ENCODE data around the gene SLC2A11.

SLC2A11 gene

GRCh38 chr22:23841736-23842445 is 15.8 kb upstream of the SLC2A11 start:
- Histone ChIP-seq H3K4me1 (ENCODE audit: control insufficient read depth in 2 of 2, insufficient read depth in 1 of 2, low read depth in 1 of 2, low read length in 2 of 2) (peaks cover 21 to 28% of the 10 kb centered on the region in 2 donors), H2AK5ac (ENCODE audit: low read depth, low read length) (peak overlapping the region; percentile 53)

GRCh38 chr22:23842599-23842998 is 15.1 kb upstream of the SLC2A11 start:
- Histone ChIP-seq H3K36me3 (replicated peaks in 1 of 2; ENCODE audit: control insufficient read depth in 2 of 2, insufficient read depth in 2 of 2, low read length in 2 of 2) (no peaks in the 10 kb centered on the region), H3K79me1 (ENCODE audit: low read depth, low read length) (no peaks in the 10 kb centered on the region), H3K14ac (ENCODE audit: low read length) (no peak overlapping the region), H3K4me2 (ENCODE audit: insufficient read depth, low read length, poor library complexity, severe bottlenecking) (no peak overlapping the region), H3K27ac (replicated peaks; ENCODE audit: low read length) (no peak overlapping the region), H2AFZ (ENCODE audit: low read length) (peak overlapping the region; percentile 81), H4K8ac (ENCODE audit: low read depth, low read length) (no peak overlapping the region), H3K27me3 (ENCODE audit: control insufficient read depth in 3 of 3, insufficient read depth in 3 of 3, low read depth in 1 of 3, low read length in 3 of 3) (peaks cover 0 to 3% (median 0%) of the 10 kb centered on the region in 3 experiments), H3K9me3 (replicated peaks in 1 of 2; ENCODE audit: control insufficient read depth in 2 of 2, insufficient read depth in 1 of 2, low read depth in 1 of 2, low read length in 2 of 2) (peaks cover 0 to 2% of the 10 kb centered on the region in 2 donors), H2BK12ac (ENCODE audit: low read length) (peak overlapping the region; percentile 2), H3K23ac (ENCODE audit: low read depth, low read length, poor library complexity) (no peak overlapping the region), H3K4me1 (ENCODE audit: control insufficient read depth in 2 of 2, insufficient read depth in 1 of 2, low read depth in 1 of 2, low read length in 2 of 2) (peaks cover 21 to 29% of the 10 kb centered on the region in 2 donors), H3K4ac (ENCODE audit: low read length) (no peak overlapping the region), H3K18ac (ENCODE audit: low read length) (peak overlapping the region; percentile 83), H3K4me3 (ENCODE audit: low read length in 2 of 2) (no peak overlapping the region), H2BK120ac (ENCODE audit: low read depth, low read length) (no peak overlapping the region), H4K91ac (ENCODE audit: low read depth, low read length, poor library complexity) (no peak overlapping the region), H2AK5ac (ENCODE audit: low read depth, low read length) (peak overlapping the region; percentile 53), H2BK15ac (ENCODE audit: low read length) (peak overlapping the region; percentile 69), H3K9ac (ENCODE audit: low read depth, low read length, poor library complexity) (no peak overlapping the region), H2BK5ac (ENCODE audit: low read length) (no peak overlapping the region)
- no peak for DNase-seq (ENCODE audit: low spot score)
- WGBS, 2 donors (ENCODE audit: extremely low coverage in 2 of 2, insufficient read length in 2 of 2, insufficient replicate concordance in 1 of 2) = no CpG with 5 or more reads among the region's 4 CpGs

More at GRCh38 chr22:23841736-23842445, 15.8 kb upstream of the SLC2A11 start:
- Histone ChIP-seq H3K27me3 (ENCODE audit: control insufficient read depth in 3 of 3, insufficient read depth in 3 of 3, low read depth in 1 of 3, low read length in 3 of 3) (peaks cover 0 to 3% (median 0%) of the 10 kb centered on the region in 3 experiments), H4K91ac (ENCODE audit: low read depth, low read length, poor library complexity) (no peak overlapping the region), H3K9me3 (replicated peaks in 1 of 2; ENCODE audit: control insufficient read depth in 2 of 2, insufficient read depth in 1 of 2, low read depth in 1 of 2, low read length in 2 of 2) (peaks cover 0 to 2% of the 10 kb centered on the region in 2 donors), H4K8ac (ENCODE audit: low read depth, low read length) (no peak overlapping the region), H2BK5ac (ENCODE audit: low read length) (no peak overlapping the region), H2AFZ (ENCODE audit: low read length) (peak overlapping the region; percentile 81), H3K4me2 (ENCODE audit: insufficient read depth, low read length, poor library complexity, severe bottlenecking) (no peak overlapping the region), H3K9ac (ENCODE audit: low read depth, low read length, poor library complexity) (no peak overlapping the region), H3K18ac (ENCODE audit: low read length) (peak overlapping the region; percentile 46), H3K23ac (ENCODE audit: low read depth, low read length, poor library complexity) (no peak overlapping the region), H3K27ac (replicated peaks; ENCODE audit: low read length) (no peak overlapping the region), H2BK120ac (ENCODE audit: low read depth, low read length) (peak overlapping the region; percentile 12), H3K4me3 (ENCODE audit: low read length in 2 of 2) (no peak overlapping the region), H2BK15ac (ENCODE audit: low read length) (peak overlapping the region; percentile 92), H3K79me1 (ENCODE audit: low read depth, low read length) (no peaks in the 10 kb centered on the region), H2BK12ac (ENCODE audit: low read length) (no peak overlapping the region), H3K14ac (ENCODE audit: low read length) (no peak overlapping the region), H3K36me3 (replicated peaks in 1 of 2; ENCODE audit: control insufficient read depth in 2 of 2, insufficient read depth in 2 of 2, low read length in 2 of 2) (no peaks in the 10 kb centered on the region), H3K4ac (ENCODE audit: low read length) (no peak overlapping the region)
- WGBS, 2 donors (ENCODE audit: extremely low coverage in 2 of 2, insufficient read length in 2 of 2, insufficient replicate concordance in 1 of 2) = no CpG with 5 or more reads among the region's 20 CpGs
- no peak for DNase-seq (ENCODE audit: low spot score)

GRCh38 chr22:23844739-23845202 is 12.9 kb upstream of the SLC2A11 start:
- Histone ChIP-seq H2BK15ac (ENCODE audit: low read length) (peak overlapping the region; percentile 96), H3K9ac (ENCODE audit: low read depth, low read length, poor library complexity) (no peak overlapping the region), H3K4me1 (ENCODE audit: control insufficient read depth in 2 of 2, insufficient read depth in 1 of 2, low read depth in 1 of 2, low read length in 2 of 2) (peaks cover 25 to 38% of the 10 kb centered on the region in 2 donors), H4K8ac (ENCODE audit: low read depth, low read length) (no peak overlapping the region), H3K23ac (ENCODE audit: low read depth, low read length, poor library complexity) (peak overlapping the region; percentile 89), H2AFZ (ENCODE audit: low read length) (peak overlapping the region; percentile 87), H4K91ac (ENCODE audit: low read depth, low read length, poor library complexity) (no peak overlapping the region), H3K4me3 (ENCODE audit: low read length in 2 of 2) (no peak overlapping the region), H3K79me1 (ENCODE audit: low read depth, low read length) (no peaks in the 10 kb centered on the region), H3K27me3 (ENCODE audit: control insufficient read depth in 3 of 3, insufficient read depth in 3 of 3, low read depth in 1 of 3, low read length in 3 of 3) (peaks cover 0 to 4% (median 0%) of the 10 kb centered on the region in 3 experiments), H2BK120ac (ENCODE audit: low read depth, low read length) (no peak overlapping the region), H3K4me2 (ENCODE audit: insufficient read depth, low read length, poor library complexity, severe bottlenecking) (no peak overlapping the region), H3K36me3 (replicated peaks in 1 of 2; ENCODE audit: control insufficient read depth in 2 of 2, insufficient read depth in 2 of 2, low read length in 2 of 2) (no peaks in the 10 kb centered on the region), H2BK12ac (ENCODE audit: low read length) (peak overlapping the region; percentile 63), H3K18ac (ENCODE audit: low read length) (peak overlapping the region; percentile 36), H3K14ac (ENCODE audit: low read length) (no peak overlapping the region), H3K9me3 (replicated peaks in 1 of 2; ENCODE audit: control insufficient read depth in 2 of 2, insufficient read depth in 1 of 2, low read depth in 1 of 2, low read length in 2 of 2) (peaks cover 0 to 2% of the 10 kb centered on the region in 2 donors), H2BK5ac (ENCODE audit: low read length) (peak overlapping the region; percentile 70), H2AK5ac (ENCODE audit: low read depth, low read length) (peak overlapping the region; percentile 85), H3K4ac (ENCODE audit: low read length) (no peak overlapping the region), H3K27ac (replicated peaks; ENCODE audit: low read length) (no peak overlapping the region)
- WGBS, 2 donors (ENCODE audit: extremely low coverage in 2 of 2, insufficient read length in 2 of 2, insufficient replicate concordance in 1 of 2) = no CpG with 5 or more reads among the region's 8 CpGs
- no peak for DNase-seq (ENCODE audit: low spot score)

GRCh38 chr22:23845265-23846080 is 12.2 kb upstream of the SLC2A11 start:
- Histone ChIP-seq H3K4me1 (ENCODE audit: control insufficient read depth in 2 of 2, insufficient read depth in 1 of 2, low read depth in 1 of 2, low read length in 2 of 2) (peaks cover 25 to 38% of the 10 kb centered on the region in 2 donors), H3K27ac (replicated peaks; ENCODE audit: low read length) (no peak overlapping the region)

More at GRCh38 chr22:23845265-23846080, 12.2 kb upstream of the SLC2A11 start:
- peak overlapping the region; percentile 70 for H2BK5ac ChIP-seq (ENCODE audit: low read length)
- no peak overlapping the region for H3K4ac ChIP-seq (ENCODE audit: low read length)
- H3K4me2 ChIP-seq (ENCODE audit: insufficient read depth, low read length, poor library complexity, severe bottlenecking) = no peak overlapping the region
- H2BK120ac ChIP-seq (ENCODE audit: low read depth, low read length) = no peak overlapping the region
- no peak overlapping the region for H4K91ac ChIP-seq (ENCODE audit: low read depth, low read length, poor library complexity)
- DNase-seq (ENCODE audit: low spot score) = no peak
- H2AK5ac ChIP-seq (ENCODE audit: low read depth, low read length) = peak overlapping the region; percentile 85
- peak overlapping the region; percentile 96 for H2BK15ac ChIP-seq (ENCODE audit: low read length)
- H3K23ac ChIP-seq (ENCODE audit: low read depth, low read length, poor library complexity) = peak overlapping the region; percentile 89
- no peak overlapping the region for H3K14ac ChIP-seq (ENCODE audit: low read length)
- H2BK12ac ChIP-seq (ENCODE audit: low read length) = peak overlapping the region; percentile 65
- H3K9ac ChIP-seq (ENCODE audit: low read depth, low read length, poor library complexity) = no peak overlapping the region
- peaks cover 0 to 2% (median 0%) of the 10 kb centered on the region in 3 experiments for H3K27me3 ChIP-seq (ENCODE audit: control insufficient read depth in 3 of 3, insufficient read depth in 3 of 3, low read depth in 1 of 3, low read length in 3 of 3)
- no CpG with 5 or more reads among the region's 9 CpGs for WGBS, 2 donors (ENCODE audit: extremely low coverage in 2 of 2, insufficient read length in 2 of 2, insufficient replicate concordance in 1 of 2)
- H3K4me3 ChIP-seq (ENCODE audit: low read length in 2 of 2) = no peak overlapping the region
- H3K79me1 ChIP-seq (ENCODE audit: low read depth, low read length) = no peaks in the 10 kb centered on the region
- peak overlapping the region; percentile 55 for H3K18ac ChIP-seq (ENCODE audit: low read length)
- peak overlapping the region; percentile 87 for H2AFZ ChIP-seq (ENCODE audit: low read length)
- H4K8ac ChIP-seq (ENCODE audit: low read depth, low read length) = peak overlapping the region; percentile 83
- H3K36me3 ChIP-seq (replicated peaks in 1 of 2; ENCODE audit: control insufficient read depth in 2 of 2, insufficient read depth in 2 of 2, low read length in 2 of 2) = no peaks in the 10 kb centered on the region
- H3K9me3 ChIP-seq (replicated peaks in 1 of 2; ENCODE audit: control insufficient read depth in 2 of 2, insufficient read depth in 1 of 2, low read depth in 1 of 2, low read length in 2 of 2) = no peaks in the 10 kb centered on the region

All from neuronal stem cell (in vitro differentiated cells).